Measurements from ENCODE around the gene PPM1B. TPM values are rescaled to one million over a fixed set of nuclear protein-coding genes. Genes with fewer than 3 reads are reported as not detected.
"Not testable (repeated sequence)": the region's sequence is repeated elsewhere in the genome, so short reads cannot be mapped to it uniquely, and the experiment has no call there.

The PPM1B gene
- total RNA-seq, 1 donor from 2014 or later: 51.6 TPM

GRCh38 chr2:44195714-44196113, 27.0 kb downstream of the PPM1B start:
- DNase-seq (ENCODE audit: low read depth): no peak

- no peak for DNase-seq (ENCODE audit: low read depth)
Measured at GRCh38 chr2:44197816-44198215, 29.1 kb downstream of the PPM1B start.

- DNase-seq (ENCODE audit: low read depth): no peak
Measured at GRCh38 chr2:44200011-44200410, 31.3 kb downstream of the PPM1B start.

GRCh38 chr2:44200759-44201158, 32.1 kb downstream of the PPM1B start:
- no peak for DNase-seq (ENCODE audit: low read depth)

- no peak for DNase-seq (ENCODE audit: low read depth)
Measured at GRCh38 chr2:44201648-44202165, 33.0 kb downstream of the PPM1B start.

- no peak for DNase-seq (ENCODE audit: low read depth)
Measured at GRCh38 chr2:44203542-44203941, 34.9 kb downstream of the PPM1B start.

- DNase-seq (ENCODE audit: low read depth): no peak
Measured at GRCh38 chr2:44205169-44205568, 36.5 kb downstream of the PPM1B start.

- DNase-seq (ENCODE audit: low read depth): no peak
Measured at GRCh38 chr2:44207102-44207501, 38.4 kb downstream of the PPM1B start.

- not testable (repeated sequence) for DNase-seq (ENCODE audit: low read depth)
Measured at GRCh38 chr2:44207648-44208047, 39.0 kb downstream of the PPM1B start.

- no peak for DNase-seq (ENCODE audit: low read depth)
Measured at GRCh38 chr2:44210362-44210761, 41.7 kb downstream of the PPM1B start.

- no peak for DNase-seq (ENCODE audit: low read depth)
Measured at GRCh38 chr2:44211183-44211582, 42.5 kb downstream of the PPM1B start.

- DNase-seq (ENCODE audit: low read depth): no peak
Measured at GRCh38 chr2:44212302-44212701, 43.6 kb downstream of the PPM1B start.

- DNase-seq (ENCODE audit: low read depth): no peak
Measured at GRCh38 chr2:44215827-44216226, 47.2 kb downstream of the PPM1B start.

- no peak for DNase-seq (ENCODE audit: low read depth)
Measured at GRCh38 chr2:44218771-44219170, 50.1 kb downstream of the PPM1B start.

GRCh38 chr2:44226753-44227152, 58.1 kb downstream of the PPM1B start:
- DNase-seq (ENCODE audit: low read depth): no peak

- DNase-seq (ENCODE audit: low read depth): no peak
Measured at GRCh38 chr2:44230378-44230777, 61.7 kb downstream of the PPM1B start.

- no peak for DNase-seq (ENCODE audit: low read depth)
Measured at GRCh38 chr2:44233450-44234128, 64.9 kb downstream of the PPM1B start.

- no peak for DNase-seq (ENCODE audit: low read depth)
Measured at GRCh38 chr2:44237221-44237620, 68.5 kb downstream of the PPM1B start.

- no peak for DNase-seq (ENCODE audit: low read depth)
Measured at GRCh38 chr2:44242904-44243303, 74.2 kb downstream of the PPM1B start.

- peak; percentile 78 for DNase-seq (ENCODE audit: low read depth)
Measured at GRCh38 chr2:44244135-44244871, 75.6 kb downstream of the PPM1B start.

- no peak for DNase-seq (ENCODE audit: low read depth)
Measured at GRCh38 chr2:44245083-44245861, 76.6 kb downstream of the PPM1B start.

GRCh38 chr2:44246436-44246835, 77.8 kb downstream of the PPM1B start:
- DNase-seq (ENCODE audit: low read depth): no peak

Data from myocyte (in vitro differentiated cells).